Transverse colon (tissue), 4 donors: Measurements from ENCODE around the gene CLDN20. TPM values are rescaled to one million over a fixed set of nuclear protein-coding genes. Genes with fewer than 3 reads are reported as not detected.

Experiments used
- DNase-seq: peaks from one replicate; pipeline ENCODE4 v3.0.0-alpha.2; 2019
- H3K27ac ChIP-seq, 4 donors: fragments of 200-600 bp; sonication (generic); 2 replicates each; pipeline ENCODE4 v1.5.1; 2016 to 2018; ENCODE audit warnings: inconsistent platforms in 4 of 4
- H3K27me3 ChIP-seq: fragments of 200-600 bp; sonication (generic); 2 replicates; pipeline ENCODE4 v1.5.1; 2017; ENCODE audit warnings: inconsistent platforms
- H3K36me3 ChIP-seq, 4 donors: fragments of 200-600 bp; sonication (generic); 2 replicates each; pipeline ENCODE4 v1.5.1; 2017 to 2019; ENCODE audit warnings: inconsistent platforms in 4 of 4
- H3K4me1 ChIP-seq, 4 donors: fragments of 200-600 bp; sonication (generic); 2 replicates each; pipeline ENCODE4 v1.5.1; 2017 to 2020; ENCODE audit warnings: inconsistent platforms in 4 of 4
- H3K4me3 ChIP-seq, 4 donors: fragments of 200-600 bp; sonication (generic); 1 replicate in 1 of 4; 2 replicates in 3 of 4; pipeline versions ENCODE4 v1.5.1 to v1.6.1; 2017 to 2019; ENCODE audit warnings: inconsistent platforms in 4 of 4
- H3K9me3 ChIP-seq, 2 donors: fragments of 200-600 bp; sonication (generic); 2 replicates each; pipeline ENCODE4 v1.5.1; 2017 to 2019; ENCODE audit warnings: inconsistent platforms in 2 of 2
- CTCF ChIP-seq, 5 experiments: fragments of 200-600 bp in 3 of 5; fragments of 450-650 bp in 2 of 5; sonication (generic) in 3 of 5; IDR thresholded peaks; 1 replicate in 2 of 5; 2 replicates in 3 of 5; pipeline ENCODE4 v1.5.1; 2016 to 2017; ENCODE audit warnings: antibody characterized with exemption in 5 of 5, inconsistent platforms in 3 of 5, mild to moderate bottlenecking in 2 of 5, moderate library complexity in 1 of 5
- EP300 ChIP-seq: sonication (generic); formaldehyde crosslinking; IDR thresholded peaks from one replicate; pipeline ENCODE4 v1.6.1; 2017; ENCODE audit warnings: antibody characterized with exemption, low read depth
- POLR2A ChIP-seq: fragments of 450-650 bp; IDR thresholded peaks from one replicate; pipeline ENCODE4 v1.6.1; 2016; ENCODE audit warnings: antibody characterized with exemption, mild to moderate bottlenecking, moderate library complexity
- POLR2AphosphoS5 ChIP-seq, 3 donors: sonication (generic); formaldehyde crosslinking; IDR thresholded peaks; one replicate each; pipeline ENCODE4 v1.6.1; 2016; ENCODE audit warnings: antibody characterized with exemption in 3 of 3
- WGBS, 2 donors: methylation state at CpG; one replicate each; pipeline ENCODE4 v1.1.5; 2018; ENCODE audit warnings: low coverage in 1 of 2; 5-methylcytosine and 5-hydroxymethylcytosine counted together
- in situ Hi-C, 4 donors: fragments of 200-750 bp; cut with MboI; loops; one replicate each; pipeline versions ENCODE4 v1.15.0 to v1.15.1; 2017; ENCODE audit warnings: low sequenced_read_pairs in 3 of 4, low pct_ligation_motif_present in 1 of 4, low pct_unique_long_range_greater_than_20kb in 1 of 4
- intact Hi-C: fragments of 100-400 bp; cut with DNase I; formaldehyde crosslinking; loops from one replicate; pipeline ENCODE4 v1.15.1; 2023; ENCODE audit warnings: low total_unique reads
- total RNA-seq, 4 donors: library from RNA; depleted of rRNA; stranded (reverse); fragments of >200 nt; gene quantifications; one replicate each; pipeline ENCODE4 v1.1.0, GENCODE V29; 2016

CLDN20 gene
- total RNA-seq, 4 donors from 2014 or later = not detected

GRCh38 chr6:155259897-155260296, 3.9 kb upstream of the CLDN20 start:
- in situ Hi-C loops (loop anchor here in 1 of 4 donors (25.0 kb wide), 1 partner anchor 323 kb away; no protein-coding TSS in a partner anchor), intact Hi-C loops (no loop called here)
- H3K4me3 ChIP-seq = no peak overlapping the region
- 94% methylated on average over 5 of the region's 5 CpGs; no CpG with 5 or more reads in 1 of the 2 donors for WGBS, 2 donors
- peaks cover 0 to 20% (median 3%) of the 10 kb centered on the region in 4 donors for H3K36me3 ChIP-seq
- peaks cover 0 to 3% (median 0%) of the 10 kb centered on the region in 4 donors for H3K4me1 ChIP-seq
- no peaks in the 10 kb centered on the region for H3K9me3 ChIP-seq
- no peaks in the 10 kb centered on the region for H3K27me3 ChIP-seq
- H3K27ac ChIP-seq = no peak overlapping the region
- TF ChIP-seq POLR2A (no peak), CTCF (IDR thresholded peaks at IDR 0.05) (no peak), POLR2AphosphoS5 (IDR thresholded peaks at IDR 0.05) (no peak), EP300 (no peak)
- DNase-seq = no peak

GRCh38 chr6:155260686-155261085, 3.1 kb upstream of the CLDN20 start:
- no peak overlapping the region for H3K4me3 ChIP-seq
- DNase-seq = no peak
- H3K36me3 ChIP-seq = peaks cover 0 to 14% (median 3%) of the 10 kb centered on the region in 4 donors
- 48 to 82% methylated on average over 2 to 3 of the region's 3 CpGs for WGBS, 2 donors
- H3K27me3 ChIP-seq = no peaks in the 10 kb centered on the region
- intact Hi-C loops (no loop called here), in situ Hi-C loops (loop anchor here in 1 of 4 donors (25.0 kb wide), 1 partner anchor 323 kb away; no protein-coding TSS in a partner anchor)
- H3K27ac ChIP-seq = no peak overlapping the region
- no peaks in the 10 kb centered on the region for H3K9me3 ChIP-seq
- no peak for TF ChIP-seq POLR2A
- TF ChIP-seq POLR2AphosphoS5 (IDR thresholded peaks at IDR 0.05) = no peak
- TF ChIP-seq CTCF (IDR thresholded peaks at IDR 0.05) = no peak
- TF ChIP-seq EP300 = no peak
- H3K4me1 ChIP-seq = peaks cover 0 to 3% (median 0%) of the 10 kb centered on the region in 4 donors

GRCh38 chr6:155261111-155261900, 2.5 kb upstream of the CLDN20 start:
- TF ChIP-seq POLR2A (no peak), POLR2AphosphoS5 (IDR thresholded peaks at IDR 0.05) (no peak), EP300 (no peak), CTCF (IDR thresholded peaks at IDR 0.05) (no peak)
- WGBS, 2 donors = 94% methylated on average over 7 to 11 of the region's 11 CpGs
- Histone ChIP-seq H3K9me3 (no peaks in the 10 kb centered on the region), H3K4me1 (peaks cover 0 to 3% (median 0%) of the 10 kb centered on the region in 4 donors), H3K27me3 (no peaks in the 10 kb centered on the region), H3K36me3 (peaks cover 0 to 14% (median 3%) of the 10 kb centered on the region in 4 donors), H3K4me3 (no peak overlapping the region), H3K27ac (no peak overlapping the region)
- intact Hi-C loops (no loop called here), in situ Hi-C loops (loop anchor here in 1 of 4 donors (25.0 kb wide), 1 partner anchor 324 kb away; no protein-coding TSS in a partner anchor)
- DNase-seq = no peak

- in situ Hi-C loops = loop anchor here in 1 of 4 donors (25.0 kb wide), 1 partner anchor 325 kb away; no protein-coding TSS in a partner anchor
- 94 to 95% methylated on average over 4 of the region's 4 CpGs for WGBS, 2 donors
- Histone ChIP-seq H3K27me3 (no peaks in the 10 kb centered on the region), H3K4me1 (peaks cover 0 to 3% (median 0%) of the 10 kb centered on the region in 4 donors), H3K36me3 (peaks cover 0 to 10% (median 0%) of the 10 kb centered on the region in 4 donors), H3K9me3 (no peaks in the 10 kb centered on the region), H3K27ac (no peak overlapping the region), H3K4me3 (no peak overlapping the region)
- intact Hi-C loops = no loop called here
- no peak for DNase-seq
- TF ChIP-seq POLR2A (no peak), POLR2AphosphoS5 (IDR thresholded peaks at IDR 0.05) (no peak), CTCF (IDR thresholded peaks at IDR 0.05) (no peak), EP300 (no peak)
These were observed 1.2 kb upstream of the CLDN20 start for GRCh38 chr6:155262655-155263054.
